Spleen (tissue), 7 donors: ENCODE measurements around the gene PLS3.

Source experiments
- POLR2A ChIP-seq, 3 donors: fragments of 450-650 bp; IDR thresholded peaks; one replicate each; pipeline ENCODE4 v1.5.1; 2017; ENCODE audit warnings: antibody characterized with exemption in 3 of 3, mild to moderate bottlenecking in 1 of 3
- POLR2AphosphoS5 ChIP-seq, 3 donors: sonication (generic); formaldehyde crosslinking; IDR thresholded peaks; one replicate each; pipeline ENCODE4 v1.5.1; 2017; ENCODE audit warnings: antibody characterized with exemption in 3 of 3
- TF ChIP-seq, protein P1 (sequence below), 11 experiments: fragments of 200-600 bp in 7 of 11; fragments of 450-650 bp in 4 of 11; sonication (generic) in 4 of 11; IDR thresholded peaks in 8 of 11; conservative IDR thresholded peaks in 3 of 11; 1 replicate in 7 of 11; 2 replicates in 4 of 11; pipeline versions ENCODE4 v1.4.0 to v1.8.0; 2016 to 2021; ENCODE audit warnings: antibody characterized with exemption in 11 of 11, inconsistent platforms in 4 of 11, mild to moderate bottlenecking in 1 of 11
- donor health status: DM: no; HTN: no; CAD: no; lungs with moderate emphysema.
- donor health status: DM: no; HTN: no; CAD: no.
- donor health status: DM: no; HTN: no; CAD: no.

DNA sequence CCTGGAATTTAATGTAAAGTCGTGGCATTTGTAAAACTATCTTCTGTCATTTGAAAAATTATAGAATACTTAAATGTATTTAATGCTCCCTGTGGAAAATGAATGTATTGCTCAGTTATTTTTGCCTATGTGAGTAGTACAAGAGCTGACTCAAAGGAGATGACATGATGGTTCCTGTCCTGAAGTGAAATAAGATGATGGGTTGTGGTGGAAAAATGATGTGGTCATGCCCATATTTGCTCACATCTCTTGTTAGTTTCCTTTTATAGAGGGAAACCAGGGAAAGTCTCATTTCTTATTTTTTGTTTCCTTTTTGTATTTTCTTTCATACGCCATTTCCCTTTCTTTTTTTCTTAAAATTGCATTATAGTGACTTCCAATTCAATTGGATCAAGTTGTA is 23.7 kb downstream of the PLS3 start:
- TF ChIP-seq, protein P1, sequence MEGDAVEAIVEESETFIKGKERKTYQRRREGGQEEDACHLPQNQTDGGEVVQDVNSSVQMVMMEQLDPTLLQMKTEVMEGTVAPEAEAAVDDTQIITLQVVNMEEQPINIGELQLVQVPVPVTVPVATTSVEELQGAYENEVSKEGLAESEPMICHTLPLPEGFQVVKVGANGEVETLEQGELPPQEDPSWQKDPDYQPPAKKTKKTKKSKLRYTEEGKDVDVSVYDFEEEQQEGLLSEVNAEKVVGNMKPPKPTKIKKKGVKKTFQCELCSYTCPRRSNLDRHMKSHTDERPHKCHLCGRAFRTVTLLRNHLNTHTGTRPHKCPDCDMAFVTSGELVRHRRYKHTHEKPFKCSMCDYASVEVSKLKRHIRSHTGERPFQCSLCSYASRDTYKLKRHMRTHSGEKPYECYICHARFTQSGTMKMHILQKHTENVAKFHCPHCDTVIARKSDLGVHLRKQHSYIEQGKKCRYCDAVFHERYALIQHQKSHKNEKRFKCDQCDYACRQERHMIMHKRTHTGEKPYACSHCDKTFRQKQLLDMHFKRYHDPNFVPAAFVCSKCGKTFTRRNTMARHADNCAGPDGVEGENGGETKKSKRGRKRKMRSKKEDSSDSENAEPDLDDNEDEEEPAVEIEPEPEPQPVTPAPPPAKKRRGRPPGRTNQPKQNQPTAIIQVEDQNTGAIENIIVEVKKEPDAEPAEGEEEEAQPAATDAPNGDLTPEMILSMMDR (IDR thresholded peaks at IDR 0.05 in 8 of 11, conservative IDR thresholded peaks at IDR 0.05 in 3 of 11), result no peak
- TF ChIP-seq POLR2A (IDR thresholded peaks at IDR 0.05), result no peak
- no peak for TF ChIP-seq POLR2AphosphoS5 (IDR thresholded peaks at IDR 0.05)
